ENCODE data around the gene IPO13.
A peak's percentile ranks its signal among the peaks of the same experiment; 100 is the strongest.

The IPO13 gene

GRCh38 chr1:44013949-44014348 lies 67.2 kb downstream of the IPO13 start:
- peak in 1 of 2 experiments; percentile 69 for DNase-seq

GRCh38 chr1:44014365-44015104 lies 67.8 kb downstream of the IPO13 start:
- no peak for DNase-seq

GRCh38 chr1:44015206-44015605 lies 68.5 kb downstream of the IPO13 start:
- DNase-seq, result no peak

GRCh38 chr1:44016041-44016889 lies 69.5 kb downstream of the IPO13 start:
- DNase-seq, result peak in 1 of 2 experiments; percentile 35

- DNase-seq, result no peak
Observed at GRCh38 chr1:44016890-44017400, 70.2 kb downstream of the IPO13 start.
